ENCODE results near the gene EGFR.

DNA sequence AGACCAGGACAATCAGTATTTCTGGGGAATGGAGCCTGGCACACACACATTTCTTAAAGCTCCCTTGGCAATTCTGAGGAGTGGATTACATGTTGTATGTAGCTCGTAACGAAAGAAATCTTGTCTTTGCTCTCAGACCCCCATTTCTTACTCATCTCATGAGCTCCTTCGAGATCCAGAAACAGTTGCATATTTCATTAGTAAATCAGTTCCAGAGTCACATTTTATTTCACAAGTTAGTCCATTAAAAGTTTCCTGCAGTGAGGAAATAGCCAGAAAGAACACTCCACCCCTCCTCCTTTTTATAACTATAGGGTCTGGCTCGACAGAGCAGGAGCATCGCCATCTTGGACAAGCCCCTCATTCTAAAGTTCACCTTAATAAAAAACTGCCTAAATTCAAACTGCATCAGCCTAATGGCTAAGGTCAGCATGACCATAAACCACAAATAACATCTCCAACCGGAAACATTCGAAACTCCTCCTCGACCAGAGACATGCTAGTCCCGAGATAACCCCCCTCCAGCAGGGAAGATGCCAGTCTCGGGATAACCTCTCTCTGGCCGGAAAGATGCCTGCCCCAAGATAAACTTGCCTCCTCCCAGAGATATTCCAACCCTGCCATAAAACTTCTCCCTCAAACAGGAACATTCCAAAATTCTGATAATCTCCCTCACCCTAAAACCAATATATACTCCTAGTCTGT is 7.4 kb downstream of the EGFR start:
- TF ChIP-seq, protein P1, sequence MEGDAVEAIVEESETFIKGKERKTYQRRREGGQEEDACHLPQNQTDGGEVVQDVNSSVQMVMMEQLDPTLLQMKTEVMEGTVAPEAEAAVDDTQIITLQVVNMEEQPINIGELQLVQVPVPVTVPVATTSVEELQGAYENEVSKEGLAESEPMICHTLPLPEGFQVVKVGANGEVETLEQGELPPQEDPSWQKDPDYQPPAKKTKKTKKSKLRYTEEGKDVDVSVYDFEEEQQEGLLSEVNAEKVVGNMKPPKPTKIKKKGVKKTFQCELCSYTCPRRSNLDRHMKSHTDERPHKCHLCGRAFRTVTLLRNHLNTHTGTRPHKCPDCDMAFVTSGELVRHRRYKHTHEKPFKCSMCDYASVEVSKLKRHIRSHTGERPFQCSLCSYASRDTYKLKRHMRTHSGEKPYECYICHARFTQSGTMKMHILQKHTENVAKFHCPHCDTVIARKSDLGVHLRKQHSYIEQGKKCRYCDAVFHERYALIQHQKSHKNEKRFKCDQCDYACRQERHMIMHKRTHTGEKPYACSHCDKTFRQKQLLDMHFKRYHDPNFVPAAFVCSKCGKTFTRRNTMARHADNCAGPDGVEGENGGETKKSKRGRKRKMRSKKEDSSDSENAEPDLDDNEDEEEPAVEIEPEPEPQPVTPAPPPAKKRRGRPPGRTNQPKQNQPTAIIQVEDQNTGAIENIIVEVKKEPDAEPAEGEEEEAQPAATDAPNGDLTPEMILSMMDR (IDR thresholded peaks at IDR 0.05) = no peak
- TF ChIP-seq POLR2A (IDR thresholded peaks at IDR 0.05) = no peak

Data from adrenal gland (tissue), 5 donors.